ENCODE results near the gene MRAP. TPM values are rescaled to one million over a fixed set of nuclear protein-coding genes. Genes with fewer than 3 reads are reported as not detected.

The MRAP gene
- total and polyA plus RNA-seq, 2 donors (not counting 1 experiment from before 2014, with no cell fraction given), result 0.17 TPM; not detected in 1

DNA sequence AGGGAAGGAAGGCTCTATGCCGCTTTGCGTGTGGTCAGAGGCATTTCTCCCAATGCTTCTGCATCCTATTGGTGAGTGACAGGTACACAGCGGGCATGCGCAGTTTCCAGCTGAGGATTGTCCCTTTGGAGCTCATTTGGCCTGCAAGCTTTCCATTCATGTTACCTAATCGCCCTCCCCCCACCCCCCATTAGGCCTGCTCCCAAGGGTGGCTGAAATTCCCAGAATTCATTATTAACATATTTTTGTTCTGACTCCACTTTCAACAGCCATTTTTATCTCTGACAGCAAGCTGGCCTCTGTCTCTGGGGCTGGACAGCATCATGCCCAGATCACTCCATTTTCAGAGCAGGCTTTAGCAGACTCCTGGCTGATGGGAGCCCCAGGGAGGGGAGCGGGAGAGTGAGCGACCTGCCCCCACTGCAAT, 45.4 kb upstream of the MRAP start:
- H2AFZ ChIP-seq (ENCODE audit: low read length), result no peak overlapping the region

DNA sequence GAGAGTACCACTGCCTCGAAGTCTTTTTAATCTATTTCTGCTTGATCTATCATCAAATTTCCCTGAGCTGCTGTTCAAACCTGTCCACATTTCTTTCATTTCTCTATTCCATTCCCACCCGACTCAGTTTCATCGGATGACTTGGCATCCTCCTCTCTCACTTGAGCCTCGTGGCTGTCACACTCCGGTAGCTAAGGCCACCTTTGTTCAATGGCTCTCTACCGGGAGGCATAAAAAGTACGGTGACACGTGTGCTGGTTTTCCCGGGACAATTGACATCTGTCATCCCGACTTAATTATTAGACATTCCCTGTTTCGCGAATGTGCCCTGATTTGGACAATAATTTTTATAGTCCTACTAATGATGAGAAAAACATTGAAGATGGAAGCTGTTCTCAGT, 42.4 kb upstream of the MRAP start:
- Histone ChIP-seq H4K20me1 (ENCODE audit: control insufficient read depth, extremely low read depth, insufficient read depth, low read length) (no peaks in the 10 kb centered on the region), H3K9ac (ENCODE audit: insufficient read depth, low read length) (no peak overlapping the region), H3K36me3 (ENCODE audit: control insufficient read depth, insufficient read depth, low read length) (no peaks in the 10 kb centered on the region), H2AFZ (ENCODE audit: low read length) (no peak overlapping the region), H3K4me2 (ENCODE audit: extremely low read depth, insufficient read depth, low read length) (no peak overlapping the region), H3K79me2 (ENCODE audit: control insufficient read depth, insufficient read depth, low read length) (no peaks in the 10 kb centered on the region), H3K4me1 (ENCODE audit: control insufficient read depth, extremely low read depth, insufficient read depth, low read length) (peaks cover 9% of the 10 kb centered on the region), H3K4me3 (replicated peaks in 1 of 4; ENCODE audit: control extremely low read depth in 1 of 4, insufficient read depth in 1 of 4, low read depth in 3 of 4, low read length in 4 of 4) (no peak overlapping the region), H3K9me3 (ENCODE audit: control insufficient read depth, insufficient read depth, low read depth, low read length) (no peaks in the 10 kb centered on the region), H3K27me3 (ENCODE audit: control insufficient read depth, insufficient read depth, low read length) (no peaks in the 10 kb centered on the region), H3K27ac (ENCODE audit: insufficient read depth, low read length) (no peak overlapping the region)
- TF ChIP-seq, protein P1, sequence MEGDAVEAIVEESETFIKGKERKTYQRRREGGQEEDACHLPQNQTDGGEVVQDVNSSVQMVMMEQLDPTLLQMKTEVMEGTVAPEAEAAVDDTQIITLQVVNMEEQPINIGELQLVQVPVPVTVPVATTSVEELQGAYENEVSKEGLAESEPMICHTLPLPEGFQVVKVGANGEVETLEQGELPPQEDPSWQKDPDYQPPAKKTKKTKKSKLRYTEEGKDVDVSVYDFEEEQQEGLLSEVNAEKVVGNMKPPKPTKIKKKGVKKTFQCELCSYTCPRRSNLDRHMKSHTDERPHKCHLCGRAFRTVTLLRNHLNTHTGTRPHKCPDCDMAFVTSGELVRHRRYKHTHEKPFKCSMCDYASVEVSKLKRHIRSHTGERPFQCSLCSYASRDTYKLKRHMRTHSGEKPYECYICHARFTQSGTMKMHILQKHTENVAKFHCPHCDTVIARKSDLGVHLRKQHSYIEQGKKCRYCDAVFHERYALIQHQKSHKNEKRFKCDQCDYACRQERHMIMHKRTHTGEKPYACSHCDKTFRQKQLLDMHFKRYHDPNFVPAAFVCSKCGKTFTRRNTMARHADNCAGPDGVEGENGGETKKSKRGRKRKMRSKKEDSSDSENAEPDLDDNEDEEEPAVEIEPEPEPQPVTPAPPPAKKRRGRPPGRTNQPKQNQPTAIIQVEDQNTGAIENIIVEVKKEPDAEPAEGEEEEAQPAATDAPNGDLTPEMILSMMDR (conservative IDR thresholded peaks at IDR 0.05 in 1 of 2, IDR thresholded peaks at IDR 0.05 in 1 of 2; ENCODE audit: low read depth in 1 of 2, low read length in 2 of 2), result no peak
- TF ChIP-seq EZH2 (IDR thresholded peaks at IDR 0.05; ENCODE audit: low read length, missing control alignments), result no peak
- DNase-seq (ENCODE audit: low read depth in 2 of 2), result no peak

More for the DNA sequence above, 45.4 kb upstream of the MRAP start:
- Histone ChIP-seq H3K4me1 (ENCODE audit: control insufficient read depth, extremely low read depth, insufficient read depth, low read length) (peaks cover 9% of the 10 kb centered on the region), H3K9ac (ENCODE audit: insufficient read depth, low read length) (no peak overlapping the region), H3K27me3 (ENCODE audit: control insufficient read depth, insufficient read depth, low read length) (no peaks in the 10 kb centered on the region), H4K20me1 (ENCODE audit: control insufficient read depth, extremely low read depth, insufficient read depth, low read length) (no peaks in the 10 kb centered on the region), H3K9me3 (ENCODE audit: control insufficient read depth, insufficient read depth, low read depth, low read length) (no peaks in the 10 kb centered on the region), H3K4me2 (ENCODE audit: extremely low read depth, insufficient read depth, low read length) (no peak overlapping the region), H3K4me3 (replicated peaks in 1 of 4; ENCODE audit: control extremely low read depth in 1 of 4, insufficient read depth in 1 of 4, low read depth in 3 of 4, low read length in 4 of 4) (no peak overlapping the region), H3K79me2 (ENCODE audit: control insufficient read depth, insufficient read depth, low read length) (no peaks in the 10 kb centered on the region), H3K36me3 (ENCODE audit: control insufficient read depth, insufficient read depth, low read length) (no peaks in the 10 kb centered on the region), H3K27ac (ENCODE audit: insufficient read depth, low read length) (no peak overlapping the region)
- no peak for TF ChIP-seq EZH2 (IDR thresholded peaks at IDR 0.05; ENCODE audit: low read length, missing control alignments)
- TF ChIP-seq, protein P1 (conservative IDR thresholded peaks at IDR 0.05 in 1 of 2, IDR thresholded peaks at IDR 0.05 in 1 of 2; ENCODE audit: low read depth in 1 of 2, low read length in 2 of 2), result no peak
- peak; percentile 43 to 75 for DNase-seq (ENCODE audit: low read depth in 2 of 2)

DNA sequence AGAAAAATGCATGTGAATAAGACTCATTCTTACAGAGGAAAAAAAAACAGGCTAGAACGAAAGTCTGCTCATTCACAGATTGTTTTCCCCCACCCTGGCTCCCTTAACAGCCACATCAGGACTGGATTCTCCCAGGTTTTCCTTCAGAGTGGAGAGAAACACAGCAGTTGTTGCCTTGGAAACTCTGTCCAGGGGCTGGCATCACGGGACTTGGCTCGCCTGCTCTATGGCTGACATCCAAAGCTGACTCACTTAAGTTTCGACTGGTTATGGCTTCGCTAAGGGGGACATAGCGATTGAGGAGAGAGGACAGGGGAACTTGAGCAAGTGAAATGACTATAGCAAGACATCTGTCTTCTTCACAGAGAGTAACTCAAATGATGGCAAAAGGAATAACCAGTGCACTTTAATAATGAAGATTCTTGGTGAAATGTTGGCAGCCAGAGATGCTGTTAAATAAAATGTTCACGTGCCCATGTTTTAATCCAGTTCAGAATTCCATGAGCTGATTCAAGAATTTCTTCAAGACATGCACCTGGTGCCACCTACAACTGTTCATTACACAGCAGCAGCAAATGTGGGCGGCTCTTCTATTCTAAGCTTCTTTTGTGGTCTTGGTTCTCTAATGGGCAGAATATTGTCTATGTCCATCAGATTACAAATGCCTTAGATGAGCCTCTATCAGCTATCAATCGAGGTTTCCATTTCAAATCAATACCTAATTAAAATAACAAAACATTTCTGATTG, 41.6 kb upstream of the MRAP start:
- H3K9ac ChIP-seq (ENCODE audit: insufficient read depth, low read length), result no peak overlapping the region
- H2AFZ ChIP-seq (ENCODE audit: low read length), result no peak overlapping the region
- peak overlapping the region in 1 of 4 experiments; percentile 29 for H3K4me3 ChIP-seq (replicated peaks in 1 of 4; ENCODE audit: control extremely low read depth in 1 of 4, insufficient read depth in 1 of 4, low read depth in 3 of 4, low read length in 4 of 4)

More for the DNA sequence above, 41.6 kb upstream of the MRAP start:
- H4K20me1 ChIP-seq (ENCODE audit: control insufficient read depth, extremely low read depth, insufficient read depth, low read length), result no peaks in the 10 kb centered on the region
- peak; percentile 86 to 94 for DNase-seq (ENCODE audit: low read depth in 2 of 2)
- no peaks in the 10 kb centered on the region for H3K36me3 ChIP-seq (ENCODE audit: control insufficient read depth, insufficient read depth, low read length)
- H3K79me2 ChIP-seq (ENCODE audit: control insufficient read depth, insufficient read depth, low read length), result no peaks in the 10 kb centered on the region
- peak overlapping the region; percentile 11 for H3K4me2 ChIP-seq (ENCODE audit: extremely low read depth, insufficient read depth, low read length)
- H3K27me3 ChIP-seq (ENCODE audit: control insufficient read depth, insufficient read depth, low read length), result no peaks in the 10 kb centered on the region
- H3K27ac ChIP-seq (ENCODE audit: insufficient read depth, low read length), result no peak overlapping the region
- H3K4me1 ChIP-seq (ENCODE audit: control insufficient read depth, extremely low read depth, insufficient read depth, low read length), result peaks cover 9% of the 10 kb centered on the region
- no peaks in the 10 kb centered on the region for H3K9me3 ChIP-seq (ENCODE audit: control insufficient read depth, insufficient read depth, low read depth, low read length)
- TF ChIP-seq EZH2 (IDR thresholded peaks at IDR 0.05; ENCODE audit: low read length, missing control alignments), result no peak
- TF ChIP-seq, protein P1 (conservative IDR thresholded peaks at IDR 0.05 in 1 of 2, IDR thresholded peaks at IDR 0.05 in 1 of 2; ENCODE audit: low read depth in 1 of 2, low read length in 2 of 2), result no peak

Data from fibroblast of lung (primary cell).